ENCODE measurements around the gene METAP2.
A peak's percentile ranks its signal among the peaks of the same experiment; 100 is the strongest.
"Not testable (repeated sequence)": the region's sequence is repeated elsewhere in the genome, so short reads cannot be mapped to it uniquely, and the experiment has no call there.

METAP2 gene

DNA sequence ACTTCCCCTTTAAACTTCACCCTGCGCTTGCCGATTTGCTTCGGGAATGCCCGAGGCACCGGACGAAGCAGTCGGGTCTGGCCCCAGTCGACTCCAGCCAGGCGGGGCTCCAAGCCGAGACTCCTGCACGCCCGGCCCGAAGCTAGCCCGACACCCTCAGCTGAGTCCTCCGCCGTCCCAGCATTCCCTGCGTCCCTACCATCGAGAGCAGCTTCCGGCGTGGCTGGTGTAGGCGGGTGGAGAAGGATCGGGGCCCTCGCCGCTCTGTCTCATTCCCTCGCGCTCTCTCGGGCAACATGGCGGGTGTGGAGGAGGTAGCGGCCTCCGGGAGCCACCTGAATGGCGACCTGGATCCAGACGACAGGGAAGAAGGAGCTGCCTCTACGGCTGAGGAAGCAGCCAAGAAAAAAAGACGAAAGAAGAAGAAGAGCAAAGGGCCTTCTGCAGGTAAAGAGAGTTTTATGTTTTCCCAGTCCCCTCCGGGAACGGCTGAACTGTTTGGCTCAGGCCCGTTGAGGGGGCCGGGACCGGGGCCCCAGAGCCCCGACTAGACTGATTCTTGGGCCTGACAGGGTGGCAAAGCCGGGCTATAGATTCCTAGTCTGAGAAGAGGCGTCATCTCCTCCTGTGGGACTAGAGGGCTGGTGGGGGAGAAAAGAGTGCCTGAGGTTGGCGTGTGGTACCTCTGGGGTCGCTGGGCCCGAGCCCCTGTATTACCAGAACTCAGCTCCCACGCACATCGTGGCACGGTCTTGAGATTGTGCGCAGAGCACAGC is at the start of gene METAP2:
Gene METAP2, plus strand, starts transcription at position 269 of the 776 bp plus-strand sequence. Its CDS starts 28 bp downstream, at position 297.
- DNase-seq (ENCODE audit: low read depth, low spot score): peak; percentile 88

DNA sequence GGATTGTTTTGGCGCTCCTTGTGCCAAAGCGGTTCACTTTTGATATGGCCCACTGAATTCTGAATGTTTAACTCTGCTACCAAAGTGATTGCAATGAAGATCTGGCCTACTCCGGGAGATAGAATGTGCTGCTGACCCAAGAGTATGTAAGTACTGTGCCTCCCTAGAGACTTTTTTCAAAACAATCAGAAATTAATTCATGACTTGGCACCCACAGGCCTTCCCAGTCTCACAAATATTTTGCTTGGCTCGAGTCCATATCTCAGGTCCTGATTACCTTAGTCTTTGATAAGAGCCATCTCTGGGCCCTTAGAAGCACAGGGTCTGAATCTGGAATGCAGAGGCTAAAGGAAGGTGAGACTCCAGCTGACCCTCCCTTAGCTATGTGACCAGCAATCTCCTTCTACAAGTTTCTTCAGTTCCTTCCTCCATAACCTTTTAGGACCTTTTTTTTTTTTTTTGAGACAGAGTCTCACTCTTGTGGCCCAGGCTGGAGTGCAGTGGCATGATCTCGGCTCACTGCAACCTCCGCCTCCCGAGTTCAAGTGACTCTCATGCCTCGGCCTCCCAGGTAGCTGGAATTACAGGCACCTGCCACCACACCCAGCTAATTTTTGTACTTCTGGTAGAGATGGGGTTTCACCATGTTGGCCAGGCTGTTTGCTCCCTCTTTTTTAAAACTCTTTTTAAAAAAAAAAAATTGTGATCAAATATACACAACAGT is 49.5 kb upstream of the METAP2 start:
- DNase-seq (ENCODE audit: low read depth, low spot score): no peak

DNA sequence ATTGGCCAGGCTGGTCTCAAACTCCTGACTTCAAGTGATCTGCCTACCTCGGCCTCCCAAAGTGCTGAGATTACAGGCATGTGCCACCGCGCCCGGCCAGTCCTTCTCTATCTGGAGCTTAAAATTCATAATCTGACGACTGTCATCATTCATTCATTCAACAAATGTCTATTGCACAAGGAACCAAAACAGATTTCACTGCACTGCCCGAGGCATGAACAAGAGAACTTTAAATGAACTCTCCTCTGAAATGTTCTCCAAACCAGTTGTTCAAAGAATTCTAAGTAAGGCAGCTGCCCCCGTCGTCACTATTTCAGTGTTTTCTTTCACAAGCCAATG is 44.8 kb upstream of the METAP2 start:
- no peak for DNase-seq (ENCODE audit: low read depth, low spot score)

DNA sequence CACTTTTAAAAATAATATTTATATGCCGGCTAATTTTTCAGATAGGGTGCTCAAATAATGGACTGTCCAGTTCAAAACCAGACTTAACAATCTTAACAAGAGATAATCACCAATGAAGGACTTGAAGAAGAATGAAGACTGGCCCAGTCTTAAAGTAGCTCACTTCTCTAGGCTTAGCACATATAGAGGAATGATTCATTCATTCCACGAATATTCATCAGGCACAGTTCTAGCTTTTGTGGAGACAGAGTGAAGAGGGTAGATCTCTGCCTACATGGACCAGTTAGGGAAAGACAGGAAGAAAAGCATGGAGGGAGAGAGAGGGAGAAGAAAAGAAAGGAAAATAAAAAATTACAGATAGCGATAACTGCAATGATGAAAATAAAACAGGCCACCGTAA is 42.8 kb upstream of the METAP2 start:
- DNase-seq (ENCODE audit: low read depth, low spot score): no peak

DNA sequence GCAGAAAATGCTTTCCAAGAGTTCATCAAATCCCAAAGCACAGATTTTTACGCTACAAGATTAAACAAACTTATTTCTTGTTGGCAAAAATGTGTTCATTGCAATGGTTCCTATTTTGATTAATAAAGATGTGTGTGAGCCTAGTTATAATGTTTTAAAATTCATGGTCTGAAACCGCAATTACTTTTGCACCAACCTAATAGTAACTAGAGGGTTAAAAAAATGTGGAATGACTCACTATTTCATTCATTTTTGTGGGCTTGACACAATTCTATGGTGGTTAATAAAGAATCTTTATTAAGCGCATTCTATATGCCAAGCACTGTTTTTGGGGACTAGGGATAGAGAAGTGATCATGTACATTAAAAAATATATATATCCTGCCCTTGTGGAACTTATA is 38.6 kb upstream of the METAP2 start:
- no peak for DNase-seq (ENCODE audit: low read depth, low spot score)

DNA sequence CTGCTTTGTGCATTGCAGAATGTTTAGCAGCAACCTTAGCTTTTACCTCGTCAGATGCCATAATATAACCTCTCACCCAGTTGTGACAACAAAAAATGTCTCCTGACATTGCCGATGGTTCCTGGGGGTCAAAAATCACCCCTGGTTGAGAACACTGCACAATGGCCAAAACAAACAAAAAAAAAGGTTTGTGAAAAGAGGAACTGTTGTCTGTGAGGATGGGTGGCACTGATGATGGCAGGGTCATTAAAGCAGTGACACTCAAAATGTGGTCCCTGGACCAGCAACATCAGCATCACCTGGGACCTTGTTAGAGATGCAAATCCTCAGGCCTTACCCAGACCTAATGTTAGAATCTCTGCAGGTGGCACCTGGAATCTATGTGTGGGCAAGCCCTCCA is 36.4 kb upstream of the METAP2 start:
- DNase-seq (ENCODE audit: low read depth, low spot score): no peak

DNA sequence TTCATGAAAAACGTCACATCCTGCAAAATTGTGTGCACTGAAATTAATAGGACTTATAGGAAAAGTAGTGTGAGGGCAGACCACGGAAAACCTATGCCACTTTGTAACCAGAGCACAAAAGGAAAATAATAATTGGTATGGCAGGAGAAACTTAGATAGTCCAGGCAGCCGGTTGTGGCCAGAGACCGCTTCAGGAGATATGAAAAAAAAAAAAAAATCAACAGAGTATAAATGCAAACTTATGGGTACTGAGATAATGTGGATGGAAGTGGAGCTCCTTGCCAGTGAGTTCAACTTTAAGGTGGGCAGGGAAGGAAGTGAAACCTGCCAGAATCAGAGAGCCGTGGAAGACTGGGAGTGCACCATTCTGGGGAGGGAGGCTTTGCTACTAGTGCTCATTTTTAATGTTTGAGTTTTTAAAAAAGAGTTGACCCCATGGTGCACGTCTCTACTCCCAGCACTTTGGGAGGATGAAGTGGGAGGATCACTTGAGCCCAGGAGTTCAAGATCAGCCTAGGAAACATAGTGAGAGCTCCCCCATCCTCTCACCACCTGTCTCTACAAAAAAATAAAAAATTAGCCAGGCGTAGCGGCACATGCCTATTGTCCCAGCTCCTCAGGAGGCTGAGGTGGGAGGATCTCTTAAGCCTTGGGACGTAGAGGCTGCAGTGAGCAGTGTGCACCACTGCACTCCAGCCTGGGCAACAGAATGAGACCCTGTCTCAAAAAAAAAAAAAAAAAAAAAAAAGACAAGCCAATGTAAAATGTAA is 34.3 kb upstream of the METAP2 start:
- DNase-seq (ENCODE audit: low read depth, low spot score): no peak

DNA sequence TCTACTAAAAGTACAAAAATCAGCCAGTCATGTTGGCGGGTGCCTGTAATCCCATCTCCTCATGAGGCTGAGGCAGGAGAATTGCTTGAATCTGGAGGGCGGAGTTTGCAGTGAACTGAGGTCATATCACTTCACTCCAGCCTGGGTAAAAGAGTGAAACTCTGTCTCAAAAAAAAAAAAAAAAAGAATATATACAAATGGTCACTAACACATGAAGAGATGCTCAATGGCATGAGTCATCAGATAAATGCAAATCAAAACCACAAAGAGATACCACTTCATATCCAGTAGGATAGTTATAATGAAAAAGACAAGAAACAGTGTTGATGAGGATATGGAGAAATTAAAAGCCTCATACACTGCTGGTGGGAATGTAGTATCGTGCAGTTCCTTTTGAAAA is 33.6 kb upstream of the METAP2 start:
- DNase-seq (ENCODE audit: low read depth, low spot score): no peak

DNA sequence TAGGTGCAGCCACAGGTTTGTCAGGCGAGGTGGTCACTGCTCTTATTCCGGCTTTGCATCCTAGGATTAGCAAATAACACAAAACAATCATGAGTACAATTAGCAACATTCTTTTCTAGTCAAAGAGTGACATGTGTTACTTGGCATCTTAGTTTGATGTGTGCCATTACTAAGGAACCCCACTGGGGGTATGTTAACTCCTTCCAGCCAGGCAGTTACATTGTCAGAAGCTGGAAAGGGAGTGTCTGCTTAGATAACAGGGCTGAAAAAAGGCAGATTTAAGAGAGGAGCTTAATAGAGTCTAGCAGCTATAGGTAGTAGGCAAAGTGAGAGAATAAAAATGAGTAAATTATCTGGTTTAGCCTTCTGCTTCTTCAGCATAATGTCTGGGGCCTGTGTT is 30.5 kb upstream of the METAP2 start:
- no peak for DNase-seq (ENCODE audit: low read depth, low spot score)

DNA sequence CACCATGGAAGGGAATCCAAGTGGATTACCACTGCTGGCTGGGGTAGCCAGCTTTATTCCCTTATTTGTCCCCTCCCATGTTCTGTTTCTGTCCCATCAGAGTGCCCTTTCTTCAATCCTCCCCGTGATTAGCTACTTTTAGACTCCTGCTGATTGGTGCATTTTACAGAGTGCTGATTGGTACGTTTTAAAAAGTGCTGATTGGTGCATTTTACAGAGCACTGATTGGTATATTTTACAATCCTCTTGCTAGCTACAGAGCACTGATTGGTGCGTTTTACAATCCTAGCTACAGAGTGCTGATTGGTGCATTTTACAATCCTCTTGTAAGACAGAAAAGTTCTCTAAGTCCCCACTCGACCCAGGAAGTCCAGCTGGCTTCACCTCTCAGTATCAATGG is 28.9 kb upstream of the METAP2 start:
- not testable (repeated sequence) for DNase-seq (ENCODE audit: low read depth, low spot score)

DNA sequence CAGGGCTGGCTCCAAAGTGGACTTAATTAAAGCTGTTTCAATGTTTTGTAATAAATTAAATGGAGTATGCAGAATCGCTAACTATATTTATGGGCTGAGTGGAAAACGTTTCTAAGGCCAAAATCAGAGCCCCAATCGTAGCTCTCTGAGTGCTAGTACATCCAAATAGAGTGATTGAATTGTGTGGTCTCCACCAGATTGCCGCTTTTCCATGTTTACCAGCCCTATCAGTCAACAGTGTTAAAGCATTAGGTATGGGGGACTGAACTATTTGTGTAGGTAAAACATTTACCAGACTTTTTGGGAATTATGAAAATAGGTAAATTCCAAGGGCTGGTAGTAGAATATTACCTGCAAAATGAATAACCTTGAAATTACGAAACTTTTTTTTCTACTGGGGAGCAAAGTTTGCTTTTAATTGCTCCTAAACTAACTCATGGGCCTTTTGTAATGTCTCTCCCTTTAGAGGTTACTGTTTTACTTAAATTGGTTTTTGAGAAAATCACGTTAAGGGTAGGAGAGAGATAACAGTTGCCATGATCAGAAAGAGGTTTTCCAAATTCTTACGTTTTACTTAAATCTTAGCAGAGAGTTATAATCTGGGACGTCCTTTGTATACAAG is 28.0 kb upstream of the METAP2 start:
- no peak for DNase-seq (ENCODE audit: low read depth, low spot score)

DNA sequence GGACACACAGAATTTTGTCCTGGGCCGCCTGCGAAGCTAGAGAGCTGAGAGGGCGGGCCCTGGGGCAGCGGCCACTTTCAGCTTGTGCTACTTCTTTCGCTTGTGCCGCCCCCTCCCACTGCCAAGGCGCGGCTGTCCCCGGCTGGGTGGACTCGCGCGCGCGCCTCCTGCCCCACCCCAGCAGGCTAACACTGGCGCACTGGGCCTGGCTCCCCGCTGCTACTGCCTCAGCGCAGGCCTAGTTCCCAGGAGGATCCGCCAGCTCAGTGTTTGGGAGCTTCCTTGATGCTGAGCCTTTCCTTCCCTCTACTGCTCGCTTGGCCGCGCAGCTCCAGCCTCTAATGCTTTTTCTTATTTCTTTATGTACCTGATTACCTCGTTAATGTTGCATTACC is 27.4 kb upstream of the METAP2 start:
- peak; percentile 30 for DNase-seq (ENCODE audit: low read depth, low spot score)

DNA sequence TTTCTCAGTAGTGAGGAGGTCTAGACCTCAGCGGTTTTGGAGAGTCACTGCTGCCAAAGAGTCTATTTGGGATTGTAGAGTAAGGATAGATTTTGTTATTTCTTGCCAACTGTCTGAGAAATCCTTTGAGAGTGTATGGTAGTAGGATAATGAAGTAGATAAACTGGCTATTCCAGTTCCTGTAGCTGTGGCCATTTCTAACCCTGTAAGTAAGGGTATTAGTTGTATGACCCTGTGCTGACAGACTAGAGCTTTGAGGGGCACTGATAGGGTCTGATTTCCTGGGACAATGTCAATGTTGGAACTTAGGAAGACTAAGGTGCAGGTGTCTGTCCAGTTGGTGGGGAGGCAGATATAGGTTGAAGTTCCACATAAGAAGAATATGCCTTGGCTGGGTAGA is 24.3 kb upstream of the METAP2 start:
- not testable (repeated sequence) for DNase-seq (ENCODE audit: low read depth, low spot score)

DNA sequence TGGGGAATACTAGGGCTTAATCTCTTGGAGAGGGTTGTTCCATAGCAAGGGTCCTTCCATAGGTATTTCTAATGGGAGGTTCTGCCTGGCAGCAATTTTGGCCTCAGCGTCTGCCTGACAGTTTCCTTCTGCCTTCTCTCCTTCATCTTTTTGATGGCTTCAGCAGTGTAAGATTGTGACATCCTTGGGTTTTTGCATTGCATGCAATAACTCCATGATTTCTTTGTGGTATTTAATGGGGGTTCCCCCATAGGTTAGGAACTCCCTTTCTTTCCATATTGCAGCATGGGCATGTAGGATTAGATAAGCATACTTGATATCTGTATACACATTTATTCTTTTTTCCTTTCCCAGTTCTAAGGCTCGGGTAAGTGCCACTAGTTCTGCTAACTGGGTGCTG is 21.5 kb upstream of the METAP2 start:
- not testable (repeated sequence) for DNase-seq (ENCODE audit: low read depth, low spot score)

DNA sequence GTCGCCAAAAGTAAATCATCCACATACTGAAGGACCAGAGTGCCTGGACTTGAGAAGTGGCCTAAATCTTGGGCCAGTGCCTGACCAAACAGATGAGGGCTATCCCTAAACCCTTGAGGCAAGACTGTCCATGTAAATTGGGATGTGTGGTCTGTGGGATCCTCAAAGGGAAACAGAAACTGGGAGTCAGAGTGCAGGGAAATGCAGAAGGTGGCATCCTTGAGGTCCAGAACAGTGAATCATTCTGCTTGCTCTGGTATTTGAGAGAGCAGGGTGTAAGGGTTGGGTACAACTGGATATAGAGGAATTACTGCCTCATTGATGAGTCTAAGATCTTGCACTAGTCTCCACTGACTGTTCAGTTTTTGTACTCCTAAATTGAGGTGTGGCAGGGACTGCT is 20.1 kb upstream of the METAP2 start:
- DNase-seq (ENCODE audit: low read depth, low spot score): not testable (repeated sequence)

DNA sequence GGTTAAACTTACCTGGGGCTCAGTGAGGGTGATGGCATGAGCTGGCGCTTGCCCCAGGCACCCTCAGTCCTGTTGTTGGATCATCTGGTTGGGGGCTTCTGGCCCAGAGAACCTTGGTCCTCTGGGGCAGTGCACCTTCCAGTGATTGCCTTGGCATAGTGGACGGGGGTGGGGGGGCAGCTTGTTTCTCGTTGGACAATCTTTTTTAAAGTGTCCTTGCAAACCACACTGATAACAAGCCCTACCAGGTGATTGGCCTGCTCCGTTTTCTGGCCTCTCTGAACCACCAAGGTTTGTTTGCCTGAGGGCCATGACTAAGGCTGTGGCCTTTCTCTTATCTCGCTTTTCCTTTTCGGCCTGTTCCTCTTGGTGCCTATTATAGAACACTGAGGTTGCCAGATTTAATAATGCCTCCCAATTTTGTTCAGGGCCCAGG is 19.2 kb upstream of the METAP2 start:
- not testable (repeated sequence) for DNase-seq (ENCODE audit: low read depth, low spot score)

DNA sequence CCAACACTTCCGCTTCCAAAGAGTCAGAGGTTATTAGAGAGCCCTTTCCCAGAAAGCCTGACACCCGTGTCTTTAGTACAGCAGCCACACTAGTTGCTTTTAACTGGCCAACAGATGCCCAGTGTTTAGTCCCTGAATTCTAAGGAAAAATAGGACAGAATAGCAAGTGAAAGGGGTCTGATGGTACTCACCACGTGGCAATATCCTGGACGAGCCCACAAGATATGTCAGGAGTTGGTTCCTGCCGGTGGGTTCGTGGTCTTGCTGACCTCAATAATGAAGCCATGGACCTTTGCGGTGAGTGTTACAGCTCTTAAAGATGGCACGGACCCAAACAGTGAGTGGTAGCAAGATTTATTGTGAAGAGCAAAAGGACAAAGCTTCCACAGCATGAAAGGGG is 16.3 kb upstream of the METAP2 start:
- not testable (repeated sequence) for DNase-seq (ENCODE audit: low read depth, low spot score)

DNA sequence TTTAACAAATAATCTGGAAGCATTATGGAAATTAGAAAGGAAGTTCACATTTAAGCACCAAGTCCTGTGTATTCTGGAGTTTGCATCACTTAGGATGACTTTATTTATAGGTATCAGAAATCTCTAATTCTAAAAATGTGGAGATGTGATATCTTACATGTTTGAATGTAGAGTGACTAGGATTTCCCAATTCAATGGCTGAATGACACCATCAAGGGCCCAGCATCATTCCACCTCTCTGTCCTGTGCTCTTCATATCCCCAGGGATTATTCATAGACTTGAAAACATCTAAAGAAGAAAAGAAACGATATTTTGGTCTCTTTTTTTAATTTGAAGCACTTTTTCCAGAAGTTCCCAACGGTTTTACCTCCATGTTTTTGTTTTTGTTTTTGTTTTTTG is 15.2 kb upstream of the METAP2 start:
- DNase-seq (ENCODE audit: low read depth, low spot score): no peak

DNA sequence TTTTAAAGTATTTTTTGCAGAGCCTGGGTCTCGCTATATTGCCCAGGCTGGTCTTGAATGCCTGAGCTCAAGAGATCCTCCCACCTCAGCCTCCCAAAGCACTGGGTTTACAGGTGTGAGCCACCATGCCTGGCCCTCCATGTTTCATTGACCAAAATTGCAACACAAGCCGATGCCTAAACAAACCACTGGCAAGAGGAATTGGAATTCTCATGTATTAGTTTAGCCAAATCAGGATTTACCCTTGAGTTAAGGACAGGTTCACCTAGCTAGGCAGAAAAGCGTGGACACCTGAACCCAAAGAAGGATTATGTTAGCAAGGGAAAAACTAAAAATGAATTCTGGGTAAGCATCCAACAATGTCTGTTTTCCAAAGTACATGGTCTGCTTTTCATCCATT is 14.6 kb upstream of the METAP2 start:
- DNase-seq (ENCODE audit: low read depth, low spot score): no peak

DNA sequence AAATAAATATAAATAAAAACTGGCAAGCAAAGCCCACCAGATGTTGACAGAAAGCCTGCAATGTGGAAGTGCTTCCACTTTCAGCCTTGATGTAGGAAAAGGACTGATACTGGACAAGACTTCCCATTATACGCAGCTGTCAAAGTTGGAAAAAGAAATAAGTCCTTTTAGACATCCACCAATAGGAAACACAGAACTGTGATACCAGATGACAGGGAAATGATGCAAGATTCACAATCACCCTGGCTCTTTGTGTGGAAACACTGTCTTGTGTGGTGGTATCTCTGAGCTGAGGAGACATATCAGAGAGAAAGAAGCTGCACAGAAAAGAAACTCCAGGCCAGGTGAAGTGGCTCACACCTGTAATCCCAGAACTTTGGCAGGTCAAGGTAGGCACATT is 13.8 kb upstream of the METAP2 start:
- no peak for DNase-seq (ENCODE audit: low read depth, low spot score)

DNA sequence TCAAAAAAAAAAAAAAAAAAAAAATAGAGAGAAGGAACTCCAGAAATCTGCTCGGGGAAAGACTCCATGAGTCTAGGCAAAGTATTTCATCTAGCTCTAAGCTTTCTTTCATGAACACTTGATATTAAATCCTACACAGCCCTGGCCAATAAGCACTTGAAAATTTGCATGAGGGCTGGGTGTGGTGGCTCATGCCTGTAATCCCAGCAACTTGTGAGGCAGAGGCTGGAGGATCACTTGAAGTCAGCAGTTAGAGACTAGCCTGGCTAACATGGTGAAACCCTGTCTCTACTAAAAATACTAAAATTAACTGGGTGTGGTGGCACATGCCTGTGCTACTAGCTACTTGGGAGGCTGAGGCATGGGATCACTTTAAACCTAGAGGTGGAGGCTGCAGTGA is 13.1 kb upstream of the METAP2 start:
- no peak for DNase-seq (ENCODE audit: low read depth, low spot score)

DNA sequence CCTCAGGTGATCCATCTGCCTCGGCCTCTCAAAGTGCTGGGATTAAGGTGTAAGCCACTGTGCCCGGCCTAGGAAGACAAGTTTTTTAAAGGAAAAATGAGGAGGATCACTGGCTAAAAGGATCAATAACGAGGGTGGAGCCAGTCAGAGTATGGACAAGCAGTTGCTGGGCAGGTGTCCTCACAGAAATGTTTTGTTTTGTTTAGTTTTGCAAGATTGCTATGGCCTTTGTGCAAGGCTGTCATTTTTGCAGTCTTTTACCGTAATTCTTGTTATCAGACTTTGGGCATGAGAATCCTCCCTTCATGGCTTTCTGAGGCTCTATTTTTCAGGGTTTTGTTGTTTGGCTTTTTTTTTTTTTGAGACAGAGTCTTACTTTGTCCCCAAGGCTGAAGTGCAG is 11.9 kb upstream of the METAP2 start:
- no peak for DNase-seq (ENCODE audit: low read depth, low spot score)

Measured in iPS DF 19.7 (cell line).